Mesenchymal stem cell (in vitro differentiated cells and primary cell): ENCODE results near the gene IL31RA.

ENCODE experiments used
- DNase-seq: peaks from one replicate; pipeline ENCODE4 v3.0.0-alpha.2; 2013
- H2AFZ ChIP-seq: one replicate; pipeline ENCODE4 v1.6.1; 2013; ENCODE audit warnings: low read depth, mild to moderate bottlenecking, control low read depth, inconsistent platforms, low read length, moderate library complexity
- H2AK5ac ChIP-seq: 2 replicates; pipeline ENCODE4 v1.6.1; 2013; ENCODE audit warnings: low read length, moderate library complexity, mild to moderate bottlenecking, inconsistent platforms; ENCODE audit not compliant: severe bottlenecking
- H2BK120ac ChIP-seq: one replicate; pipeline ENCODE4 v1.6.1; 2013; ENCODE audit warnings: low read depth, mild to moderate bottlenecking, inconsistent platforms, low read length, moderate library complexity
- H2BK12ac ChIP-seq, 2 experiments: one replicate each; pipeline ENCODE4 v1.6.1; 2013; ENCODE audit warnings: inconsistent platforms in 2 of 2, low read length in 2 of 2, mild to moderate bottlenecking in 2 of 2, moderate library complexity in 2 of 2, control low read depth in 1 of 2
- H2BK15ac ChIP-seq: one replicate; pipeline ENCODE4 v1.6.1; 2013; ENCODE audit warnings: mild to moderate bottlenecking, low read depth, inconsistent platforms; ENCODE audit not compliant: poor library complexity, severe bottlenecking
- H2BK5ac ChIP-seq: 2 replicates; pipeline ENCODE4 v1.6.1; 2013; ENCODE audit warnings: low read depth, mild to moderate bottlenecking, low read length, control low read depth, inconsistent platforms; ENCODE audit not compliant: poor library complexity, severe bottlenecking
- H3K14ac ChIP-seq, 2 experiments: one replicate each; pipeline ENCODE4 v1.6.1; 2013; ENCODE audit warnings: inconsistent platforms in 2 of 2, low read length in 2 of 2, control low read depth in 1 of 2, mild to moderate bottlenecking in 1 of 2, moderate library complexity in 1 of 2
- H3K18ac ChIP-seq, 2 experiments: one replicate each; pipeline ENCODE4 v1.6.1; 2013; ENCODE audit warnings: inconsistent platforms in 2 of 2, low read length in 2 of 2, control low read depth in 1 of 2, low read depth in 1 of 2, mild to moderate bottlenecking in 1 of 2
- H3K23ac ChIP-seq, 2 experiments: one replicate each; pipeline ENCODE4 v1.6.1; 2013; ENCODE audit warnings: inconsistent platforms in 2 of 2, low read length in 2 of 2, mild to moderate bottlenecking in 2 of 2, moderate library complexity in 2 of 2, control low read depth in 1 of 2
- H3K27ac ChIP-seq: 2 replicates; pipeline ENCODE4 v1.5.1; 2013; ENCODE audit warnings: mild to moderate bottlenecking, moderate library complexity, low read length, control low read depth, inconsistent platforms; ENCODE audit not compliant: poor library complexity, severe bottlenecking
- H3K27me3 ChIP-seq, 2 experiments: 2 replicates each; pipeline versions ENCODE4 v1.6.1 to v1.7.0; 2013; ENCODE audit warnings: low read length in 2 of 2, mild to moderate bottlenecking in 2 of 2, moderate library complexity in 2 of 2, control low read depth in 1 of 2, inconsistent platforms in 1 of 2; ENCODE audit not compliant: control insufficient read depth in 1 of 2, insufficient read depth in 1 of 2
- H3K36me3 ChIP-seq, 2 experiments: 2 replicates each; pipeline versions ENCODE4 v1.6.1 to v1.7.0; 2013; ENCODE audit warnings: low read length in 2 of 2, control low read depth in 1 of 2, inconsistent platforms in 1 of 2, low read depth in 1 of 2, mild to moderate bottlenecking in 1 of 2; ENCODE audit not compliant: insufficient read depth in 2 of 2, control insufficient read depth in 1 of 2
- H3K4ac ChIP-seq, 2 experiments: one replicate each; pipeline ENCODE4 v1.6.1; 2013; ENCODE audit warnings: inconsistent platforms in 2 of 2, low read length in 2 of 2, mild to moderate bottlenecking in 2 of 2, moderate library complexity in 2 of 2, control low read depth in 1 of 2, low read depth in 1 of 2
- H3K4me1 ChIP-seq: 2 replicates; pipeline ENCODE4 v1.6.1; 2013; ENCODE audit warnings: low read depth, low read length, control low read depth; ENCODE audit not compliant: control insufficient read depth, insufficient read depth
- H3K4me2 ChIP-seq: 2 replicates; pipeline ENCODE4 v1.6.1; 2013; ENCODE audit warnings: low read length, mild to moderate bottlenecking, inconsistent platforms; ENCODE audit not compliant: poor library complexity, severe bottlenecking
- H3K4me3 ChIP-seq, 2 experiments: 2 replicates each; pipeline versions ENCODE4 v1.5.1 to v1.7.0; 2013; ENCODE audit warnings: low read length in 2 of 2, mild to moderate bottlenecking in 2 of 2, control low read depth in 1 of 2, low read depth in 1 of 2; ENCODE audit not compliant: insufficient read depth in 1 of 2
- H3K79me1 ChIP-seq: replicated peaks from 2 replicates; pipeline ENCODE4 v1.6.1; 2013; ENCODE audit warnings: mild to moderate bottlenecking, control low read depth, low read length, inconsistent platforms; ENCODE audit not compliant: poor library complexity, severe bottlenecking
- H3K9ac ChIP-seq: 2 replicates; pipeline ENCODE4 v1.7.0; 2013; ENCODE audit warnings: mild to moderate bottlenecking, low read length, moderate library complexity
- H3K9me3 ChIP-seq: 2 replicates; pipeline ENCODE4 v1.7.0; 2013; ENCODE audit warnings: mild to moderate bottlenecking, low read length; ENCODE audit not compliant: control insufficient read depth
- H4K8ac ChIP-seq: one replicate; pipeline ENCODE4 v1.6.1; 2013; ENCODE audit warnings: inconsistent platforms, mild to moderate bottlenecking, low read length, moderate library complexity
- H4K91ac ChIP-seq: one replicate; pipeline ENCODE4 v1.6.1; 2013; ENCODE audit warnings: mild to moderate bottlenecking, low read length, inconsistent platforms
- WGBS: methylation state at CpG from one replicate; pipeline ENCODE4 v1.1.7; 2013; ENCODE audit warnings: mixed read lengths; 5-methylcytosine and 5-hydroxymethylcytosine counted together

Gene IL31RA

GRCh38 chr5:55905251-55905650 lies 54.1 kb downstream of the IL31RA start:
- Histone ChIP-seq H3K9me3 (no peaks in the 10 kb centered on the region), H2AFZ (no peak overlapping the region), H3K18ac (no peak overlapping the region), H3K79me1 (no peaks in the 10 kb centered on the region), H3K4me2 (no peak overlapping the region), H3K4me1 (peaks cover 9% of the 10 kb centered on the region), H3K4me3 (no peak overlapping the region), H3K36me3 (no peaks in the 10 kb centered on the region), H2BK15ac (no peak overlapping the region), H3K9ac (no peak overlapping the region), H2AK5ac (no peak overlapping the region), H3K23ac (no peak overlapping the region), H2BK12ac (no peak overlapping the region), H4K91ac (no peak overlapping the region), H3K4ac (no peak overlapping the region), H3K27me3 (no peaks in the 10 kb centered on the region), H2BK120ac (no peak overlapping the region), H3K27ac (no peak overlapping the region), H3K14ac (no peak overlapping the region), H2BK5ac (no peak overlapping the region), H4K8ac (no peak overlapping the region)
- DNase-seq = no peak
- 100% methylated on average over 3 of the region's 4 CpGs for WGBS

GRCh38 chr5:55907927-55908326 lies 56.8 kb downstream of the IL31RA start:
- no peaks in the 10 kb centered on the region for H3K9me3 ChIP-seq
- WGBS = 100% methylated on average over 7 of the region's 7 CpGs
- no peak overlapping the region for H3K4me3 ChIP-seq

GRCh38 chr5:55908804-55909203 lies 57.6 kb downstream of the IL31RA start:
- peaks cover 9% of the 10 kb centered on the region for H3K4me1 ChIP-seq
- no peaks in the 10 kb centered on the region for H3K9me3 ChIP-seq
- no peak overlapping the region for H4K91ac ChIP-seq
- H3K79me1 ChIP-seq = no peaks in the 10 kb centered on the region
- H3K4ac ChIP-seq = no peak overlapping the region
- H3K27me3 ChIP-seq = no peaks in the 10 kb centered on the region
- H3K36me3 ChIP-seq = peaks cover 0 to 6% of the 10 kb centered on the region in 2 experiments
- no peak overlapping the region for H2BK120ac ChIP-seq
- H3K4me3 ChIP-seq = no peak overlapping the region
- H3K9ac ChIP-seq = no peak overlapping the region
- no CpG with 5 or more reads among the region's 1 CpG for WGBS
- DNase-seq = no peak
- H2AFZ ChIP-seq = no peak overlapping the region
- no peak overlapping the region for H2BK15ac ChIP-seq
- H3K18ac ChIP-seq = no peak overlapping the region
- no peak overlapping the region for H3K4me2 ChIP-seq
- no peak overlapping the region for H2BK12ac ChIP-seq
- H4K8ac ChIP-seq = no peak overlapping the region
- H2AK5ac ChIP-seq = no peak overlapping the region
- no peak overlapping the region for H3K14ac ChIP-seq
- H2BK5ac ChIP-seq = no peak overlapping the region
- H3K23ac ChIP-seq = no peak overlapping the region
- H3K27ac ChIP-seq = no peak overlapping the region

More at GRCh38 chr5:55907927-55908326, 56.8 kb downstream of the IL31RA start:
- no peak overlapping the region for H3K14ac ChIP-seq
- H4K8ac ChIP-seq = no peak overlapping the region
- H3K27ac ChIP-seq = no peak overlapping the region
- H3K18ac ChIP-seq = no peak overlapping the region
- H2BK120ac ChIP-seq = no peak overlapping the region
- H3K36me3 ChIP-seq = peaks cover 0 to 6% of the 10 kb centered on the region in 2 experiments
- H2AFZ ChIP-seq = no peak overlapping the region
- DNase-seq = no peak
- H3K27me3 ChIP-seq = no peaks in the 10 kb centered on the region
- no peak overlapping the region for H3K23ac ChIP-seq
- no peak overlapping the region for H3K9ac ChIP-seq
- no peak overlapping the region for H2BK15ac ChIP-seq
- H2BK5ac ChIP-seq = no peak overlapping the region
- H3K79me1 ChIP-seq = no peaks in the 10 kb centered on the region
- H3K4ac ChIP-seq = no peak overlapping the region
- H2AK5ac ChIP-seq = no peak overlapping the region
- H2BK12ac ChIP-seq = no peak overlapping the region
- no peak overlapping the region for H3K4me2 ChIP-seq
- H4K91ac ChIP-seq = no peak overlapping the region
- H3K4me1 ChIP-seq = peaks cover 12% of the 10 kb centered on the region

GRCh38 chr5:55911784-55912653 lies 60.9 kb downstream of the IL31RA start:
- no peak overlapping the region for H3K18ac ChIP-seq
- H3K79me1 ChIP-seq = peaks cover under 1% of the 10 kb centered on the region
- H3K27me3 ChIP-seq = no peaks in the 10 kb centered on the region
- no peak overlapping the region for H2BK15ac ChIP-seq
- H3K36me3 ChIP-seq = peaks cover 0 to 7% of the 10 kb centered on the region in 2 experiments
- H3K23ac ChIP-seq = no peak overlapping the region
- WGBS = 97% methylated on average over 1 of the region's 2 CpGs
- H2AFZ ChIP-seq = no peak overlapping the region
- no peak overlapping the region for H3K4me2 ChIP-seq
- no peak overlapping the region for H3K4me3 ChIP-seq
- peak overlapping the region; percentile 78 for H3K9ac ChIP-seq
- H3K4ac ChIP-seq = no peak overlapping the region
- no peak overlapping the region for H2BK120ac ChIP-seq
- no peak overlapping the region for H4K8ac ChIP-seq
- no peaks in the 10 kb centered on the region for H3K9me3 ChIP-seq
- no peak overlapping the region for H3K14ac ChIP-seq
- H3K4me1 ChIP-seq = peaks cover 13% of the 10 kb centered on the region
- no peak overlapping the region for H2AK5ac ChIP-seq
- no peak overlapping the region for H2BK5ac ChIP-seq
- H4K91ac ChIP-seq = no peak overlapping the region
- no peak overlapping the region for H2BK12ac ChIP-seq
- no peak for DNase-seq
- H3K27ac ChIP-seq = peak overlapping the region; percentile 25
